GM18508 (cell line): ENCODE results near the gene ALK.

ENCODE experiments used
- ATAC-seq: cut with Tn5 transposase; IDR thresholded peaks from one replicate; pipeline ENCODE4 v1.9.1; 2021; ENCODE audit warnings: moderate number of reproducible peaks; ENCODE audit not compliant: insufficient read depth, unreplicated experiment

Gene ALK

GRCh38 chr2:29726976-29727375, 194.4 kb downstream of the ALK start:
- ATAC-seq: no peak

GRCh38 chr2:29725610-29726009, 195.8 kb downstream of the ALK start:
- no peak for ATAC-seq

- ATAC-seq: no peak
Observed at GRCh38 chr2:29724282-29724681, 197.1 kb downstream of the ALK start.

- peak; percentile 84 for ATAC-seq
Observed at GRCh38 chr2:29723255-29724001, 198.0 kb downstream of the ALK start.

- no peak for ATAC-seq
Observed at GRCh38 chr2:29719639-29720038, 201.7 kb downstream of the ALK start.

GRCh38 chr2:29718076-29718686, 203.2 kb downstream of the ALK start:
- ATAC-seq: no peak

- no peak for ATAC-seq
Observed at GRCh38 chr2:29715655-29716054, 205.7 kb downstream of the ALK start.

GRCh38 chr2:29714333-29714732, 207.1 kb downstream of the ALK start:
- no peak for ATAC-seq

GRCh38 chr2:29706171-29706720, 215.1 kb downstream of the ALK start:
- no peak for ATAC-seq

- ATAC-seq: no peak
Observed at GRCh38 chr2:29705616-29706015, 215.8 kb downstream of the ALK start.

- ATAC-seq: no peak
Observed at GRCh38 chr2:29703336-29703735, 218.1 kb downstream of the ALK start.

GRCh38 chr2:29702276-29702675, 219.1 kb downstream of the ALK start:
- ATAC-seq: no peak

- no peak for ATAC-seq
Observed at GRCh38 chr2:29700560-29700959, 220.8 kb downstream of the ALK start.

- ATAC-seq: no peak
Observed at GRCh38 chr2:29699045-29699444, 222.3 kb downstream of the ALK start.

- no peak for ATAC-seq
Observed at GRCh38 chr2:29698216-29698615, 223.2 kb downstream of the ALK start.

- no peak for ATAC-seq
Observed at GRCh38 chr2:29697715-29698114, 223.7 kb downstream of the ALK start.

- no peak for ATAC-seq
Observed at GRCh38 chr2:29697181-29697580, 224.2 kb downstream of the ALK start.

GRCh38 chr2:29694741-29695140, 226.6 kb downstream of the ALK start:
- ATAC-seq: no peak

GRCh38 chr2:29691391-29691950, 229.9 kb downstream of the ALK start:
- no peak for ATAC-seq

GRCh38 chr2:29689666-29690065, 231.7 kb downstream of the ALK start:
- ATAC-seq: no peak

GRCh38 chr2:29688429-29688828, 233.0 kb downstream of the ALK start:
- no peak for ATAC-seq
